Measurements from ENCODE around the gene HSDL1. TPM values are rescaled to one million over a fixed set of nuclear protein-coding genes. Genes with fewer than 3 reads are reported as not detected.

Gene HSDL1
- total RNA-seq, 2 experiments from 2014 or later = 16.3 to 25.1 TPM

DNA sequence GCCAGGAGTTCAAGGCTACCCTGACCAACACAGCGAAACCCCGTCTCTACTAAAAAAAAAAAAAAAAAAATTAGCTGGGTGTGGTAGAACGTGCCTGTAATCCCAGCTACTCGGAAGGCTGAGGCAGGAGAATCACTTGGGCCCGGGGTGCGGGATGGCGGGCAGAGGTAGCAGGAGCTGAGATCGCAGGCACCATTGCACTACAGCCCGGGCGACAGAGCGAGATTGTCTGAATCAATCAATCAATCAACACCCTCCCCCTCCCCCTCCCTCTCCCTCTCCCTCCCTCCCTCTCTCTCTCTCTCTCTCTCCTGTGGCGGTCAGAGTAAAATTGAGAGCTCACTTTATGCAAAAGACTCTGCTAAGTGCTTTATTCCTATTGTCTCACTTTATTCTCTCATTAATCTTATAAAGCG is 1.2 kb downstream of the HSDL1 start:
- BruUV-seq (replicated peaks) = no TSS peak
- ChIA-PET POLR2A (interaction anchor here (0.6 to 2.0 kb wide), 3 partner anchors 12 to 27 kb away, joined by 3 to 15 read pairs (median 6); partner anchors contain the start of gene MBTPS1), CTCF (ENCODE audit: unreplicated experiment) (interaction anchor here (0.6 kb wide), 1 partner anchor 8 kb away, joined by 4 read pairs; no protein-coding TSS in a partner anchor)
- peak overlapping the region; percentile 54; the same call in 1 of the 2 replicates for H2AFZ ChIP-seq (ENCODE audit: low read length)
- no peaks in the 10 kb centered on the region for H3K9me3 ChIP-seq (ENCODE audit: low read length)
- no peak for DNase-seq (ENCODE audit: low spot score)
- 0 out of 2 replicates have a peak, but pooled peaks cover 9% of the 10 kb centered on the region for H4K20me1 ChIP-seq (ENCODE audit: insufficient read depth, low read length)
- peaks cover 17% of the 10 kb centered on the region for H3K4me1 ChIP-seq (ENCODE audit: insufficient read depth, low read length, poor library complexity, severe bottlenecking)
- intact Hi-C loops (cut with micrococcal nuclease; ENCODE audit: unreplicated experiment) = no loop called here
- no peak for TF ChIP-seq EZH2phosphoT487 (IDR thresholded peaks at IDR 0.05; ENCODE audit: borderline replicate concordance, low read depth, low read length)
- TF ChIP-seq, protein P1, sequence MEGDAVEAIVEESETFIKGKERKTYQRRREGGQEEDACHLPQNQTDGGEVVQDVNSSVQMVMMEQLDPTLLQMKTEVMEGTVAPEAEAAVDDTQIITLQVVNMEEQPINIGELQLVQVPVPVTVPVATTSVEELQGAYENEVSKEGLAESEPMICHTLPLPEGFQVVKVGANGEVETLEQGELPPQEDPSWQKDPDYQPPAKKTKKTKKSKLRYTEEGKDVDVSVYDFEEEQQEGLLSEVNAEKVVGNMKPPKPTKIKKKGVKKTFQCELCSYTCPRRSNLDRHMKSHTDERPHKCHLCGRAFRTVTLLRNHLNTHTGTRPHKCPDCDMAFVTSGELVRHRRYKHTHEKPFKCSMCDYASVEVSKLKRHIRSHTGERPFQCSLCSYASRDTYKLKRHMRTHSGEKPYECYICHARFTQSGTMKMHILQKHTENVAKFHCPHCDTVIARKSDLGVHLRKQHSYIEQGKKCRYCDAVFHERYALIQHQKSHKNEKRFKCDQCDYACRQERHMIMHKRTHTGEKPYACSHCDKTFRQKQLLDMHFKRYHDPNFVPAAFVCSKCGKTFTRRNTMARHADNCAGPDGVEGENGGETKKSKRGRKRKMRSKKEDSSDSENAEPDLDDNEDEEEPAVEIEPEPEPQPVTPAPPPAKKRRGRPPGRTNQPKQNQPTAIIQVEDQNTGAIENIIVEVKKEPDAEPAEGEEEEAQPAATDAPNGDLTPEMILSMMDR (conservative IDR thresholded peaks at IDR 0.05; ENCODE audit: low read length) = no peak
- H3K4me3 ChIP-seq (ENCODE audit: low read depth, low read length, poor library complexity, severe bottlenecking) = peak overlapping the region; percentile 74
- peak overlapping the region; percentile 50 for H3K27ac ChIP-seq (ENCODE audit: low read depth, low read length, poor library complexity, severe bottlenecking)
- no peaks in the 10 kb centered on the region for H3K9me2 ChIP-seq (ENCODE audit: insufficient read depth, low read length)
- H3K36me3 ChIP-seq (ENCODE audit: insufficient read depth, low read length) = peaks cover 4% of the 10 kb centered on the region; the same call in 1 of the 2 replicates
- H3K4me2 ChIP-seq (ENCODE audit: low read length) = peak overlapping the region; percentile 98
- H3K79me2 ChIP-seq (ENCODE audit: insufficient read depth, low read depth, low read length) = peaks cover 20% of the 10 kb centered on the region

DNA sequence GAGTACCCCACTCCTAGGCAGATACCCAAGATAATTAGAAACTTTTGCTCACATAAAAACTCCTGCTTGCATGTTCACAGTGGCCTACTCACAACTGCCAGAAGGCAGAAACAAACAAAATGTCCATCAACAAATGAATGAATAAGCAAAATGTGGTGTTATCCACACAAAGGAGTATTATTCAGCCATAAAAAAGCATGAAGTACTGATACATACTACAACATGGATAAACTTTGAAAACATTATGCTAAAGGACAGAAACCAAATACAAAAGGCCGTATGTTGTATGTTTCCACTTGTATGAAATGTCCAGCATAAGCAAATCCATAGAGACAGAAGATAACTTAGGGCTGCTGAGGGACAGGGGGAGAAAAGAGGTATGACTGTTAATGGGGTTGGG is 1.9 kb downstream of the HSDL1 start:
- H3K27ac ChIP-seq (ENCODE audit: low read depth, low read length, poor library complexity, severe bottlenecking) = no peak overlapping the region
- no peak overlapping the region for H2AFZ ChIP-seq (ENCODE audit: low read length)
- DNase-seq (ENCODE audit: low spot score) = no peak
- 0 out of 2 replicates have a peak overlapping the region, but pooled peaks have one; percentile 98 for H3K4me2 ChIP-seq (ENCODE audit: low read length)
- BruUV-seq (replicated peaks) = TSS peak; percentile 59
- peaks cover 17% of the 10 kb centered on the region for H3K4me1 ChIP-seq (ENCODE audit: insufficient read depth, low read length, poor library complexity, severe bottlenecking)
- no peaks in the 10 kb centered on the region for H3K9me2 ChIP-seq (ENCODE audit: insufficient read depth, low read length)
- H3K4me3 ChIP-seq (ENCODE audit: low read depth, low read length, poor library complexity, severe bottlenecking) = no peak overlapping the region
- CTCF ChIA-PET (ENCODE audit: unreplicated experiment) = no interaction called here
- 0 out of 2 replicates have a peak, but pooled peaks cover 9% of the 10 kb centered on the region for H4K20me1 ChIP-seq (ENCODE audit: insufficient read depth, low read length)
- H3K9me3 ChIP-seq (ENCODE audit: low read length) = no peaks in the 10 kb centered on the region
- intact Hi-C loops (cut with micrococcal nuclease; ENCODE audit: unreplicated experiment) = no loop called here
- H3K79me2 ChIP-seq (ENCODE audit: insufficient read depth, low read depth, low read length) = peaks cover 20% of the 10 kb centered on the region
- TF ChIP-seq EZH2phosphoT487 (IDR thresholded peaks at IDR 0.05; ENCODE audit: borderline replicate concordance, low read depth, low read length) = no peak
- TF ChIP-seq, protein P1 (conservative IDR thresholded peaks at IDR 0.05; ENCODE audit: low read length) = no peak
- POLR2A ChIA-PET = interaction anchor here (0.6 to 0.8 kb wide), 3 partner anchors 9 to 92 kb away, joined by 3 read pairs; no protein-coding TSS in a partner anchor
- peaks cover 4% of the 10 kb centered on the region; the same call in 1 of the 2 replicates for H3K36me3 ChIP-seq (ENCODE audit: insufficient read depth, low read length)

DNA sequence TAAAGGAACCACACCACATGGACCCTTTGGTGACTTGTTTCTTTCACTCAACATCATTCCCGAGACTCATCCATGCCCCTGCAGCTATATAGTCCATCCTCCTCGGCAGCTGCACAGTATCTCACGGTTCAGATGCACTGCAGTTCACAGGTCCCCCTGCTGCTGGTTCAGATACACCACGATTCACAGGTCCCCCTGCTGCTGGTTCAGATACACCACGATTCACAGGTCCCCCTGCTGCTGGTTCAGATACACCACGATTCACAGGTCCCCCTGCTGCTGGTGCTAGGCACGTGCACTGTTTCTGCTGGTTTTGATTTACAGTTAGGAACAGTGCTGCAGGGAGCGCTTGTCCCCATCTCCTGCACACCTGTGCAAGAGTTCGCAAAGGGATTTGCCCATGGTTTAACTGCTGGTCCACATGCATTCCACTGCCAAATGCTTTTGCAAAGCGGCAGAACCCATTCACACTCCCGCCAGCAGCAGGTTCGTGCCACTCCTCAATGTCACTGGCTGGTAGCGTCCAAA is 3.8 kb downstream of the HSDL1 start:
- H3K4me3 ChIP-seq (ENCODE audit: low read depth, low read length, poor library complexity, severe bottlenecking) = no peak overlapping the region
- ChIA-PET POLR2A (interaction anchor here (1.6 kb wide), 1 partner anchor 24 kb away, joined by 7 read pairs; the partner anchor contains the start of gene MBTPS1), CTCF (ENCODE audit: unreplicated experiment) (interaction anchor here (0.7 to 1.0 kb wide), 2 partner anchors 8 to 331 kb away, joined by 3 to 4 read pairs; no protein-coding TSS in a partner anchor)
- peaks cover 20% of the 10 kb centered on the region for H3K79me2 ChIP-seq (ENCODE audit: insufficient read depth, low read depth, low read length)
- H3K36me3 ChIP-seq (ENCODE audit: insufficient read depth, low read length) = peaks cover 4% of the 10 kb centered on the region; the same call in 1 of the 2 replicates
- H3K4me1 ChIP-seq (ENCODE audit: insufficient read depth, low read length, poor library complexity, severe bottlenecking) = peaks cover 17% of the 10 kb centered on the region
- peak overlapping the region; percentile 17; the same call in 1 of the 2 replicates for H3K4me2 ChIP-seq (ENCODE audit: low read length)
- BruUV-seq (replicated peaks) = no TSS peak
- H2AFZ ChIP-seq (ENCODE audit: low read length) = no peak overlapping the region
- no peaks in the 10 kb centered on the region for H3K9me3 ChIP-seq (ENCODE audit: low read length)
- no peaks in the 10 kb centered on the region for H3K9me2 ChIP-seq (ENCODE audit: insufficient read depth, low read length)
- TF ChIP-seq EZH2phosphoT487 (IDR thresholded peaks at IDR 0.05; ENCODE audit: borderline replicate concordance, low read depth, low read length) = no peak
- TF ChIP-seq, protein P1 (conservative IDR thresholded peaks at IDR 0.05; ENCODE audit: low read length) = peak; percentile 73
- intact Hi-C loops (cut with micrococcal nuclease; ENCODE audit: unreplicated experiment) = loop anchor here (1.0 kb wide), 1 partner anchor 56 kb away; no protein-coding TSS in a partner anchor
- no peak overlapping the region for H3K27ac ChIP-seq (ENCODE audit: low read depth, low read length, poor library complexity, severe bottlenecking)
- H4K20me1 ChIP-seq (ENCODE audit: insufficient read depth, low read length) = 0 out of 2 replicates have a peak, but pooled peaks cover 9% of the 10 kb centered on the region
- peak; percentile 69 for DNase-seq (ENCODE audit: low spot score)

Data from OCI-LY7 (cell line).